ENCODE measurements around the gene ZCCHC7. TPM values are rescaled to one million over a fixed set of nuclear protein-coding genes. Genes with fewer than 3 reads are reported as not detected.

ZCCHC7 gene
- total RNA-seq, 2 donors from 2014 or later, result 21.2 to 22.7 TPM

DNA sequence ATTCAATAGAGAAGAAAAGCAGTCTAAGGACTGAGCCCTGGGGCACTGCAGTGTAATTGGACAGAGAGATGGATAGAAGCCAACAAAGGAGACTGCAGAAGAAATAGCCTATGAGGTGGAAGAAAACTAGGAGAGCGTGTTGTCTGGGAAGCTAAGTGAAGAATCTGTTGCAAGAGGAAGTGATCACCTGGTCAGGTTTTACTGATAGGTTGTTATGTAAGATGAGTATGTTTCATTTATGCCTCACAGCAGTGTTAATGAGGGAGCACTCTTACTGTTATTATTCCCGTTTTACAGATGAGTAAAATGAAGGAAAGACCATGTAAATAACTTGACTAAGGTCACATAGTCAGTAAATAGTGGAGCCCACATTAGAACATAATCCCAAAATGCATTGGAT lies 222.1 kb downstream of the ZCCHC7 start:
- no peak overlapping the region for H3K9ac ChIP-seq (ENCODE audit: extremely low read depth, low read length, poor library complexity, severe bottlenecking)
- H3K27ac ChIP-seq (ENCODE audit: low read depth, low read length), result no peak overlapping the region
- Mint-ChIP-seq H3K27me3 (ENCODE audit: insufficient read depth) (no peaks in the 10 kb centered on the region), H3K36me3 (ENCODE audit: low read depth) (no peaks in the 10 kb centered on the region), H3K4me1 (peaks cover 2% of the 10 kb centered on the region), H3K27ac (no peak overlapping the region), H3K9me3 (no peaks in the 10 kb centered on the region), H3K4me3 (no peak overlapping the region)
- no peaks in the 10 kb centered on the region for H3K36me3 ChIP-seq (ENCODE audit: control insufficient read depth, insufficient read depth, low read length)
- TF ChIP-seq, protein P1, sequence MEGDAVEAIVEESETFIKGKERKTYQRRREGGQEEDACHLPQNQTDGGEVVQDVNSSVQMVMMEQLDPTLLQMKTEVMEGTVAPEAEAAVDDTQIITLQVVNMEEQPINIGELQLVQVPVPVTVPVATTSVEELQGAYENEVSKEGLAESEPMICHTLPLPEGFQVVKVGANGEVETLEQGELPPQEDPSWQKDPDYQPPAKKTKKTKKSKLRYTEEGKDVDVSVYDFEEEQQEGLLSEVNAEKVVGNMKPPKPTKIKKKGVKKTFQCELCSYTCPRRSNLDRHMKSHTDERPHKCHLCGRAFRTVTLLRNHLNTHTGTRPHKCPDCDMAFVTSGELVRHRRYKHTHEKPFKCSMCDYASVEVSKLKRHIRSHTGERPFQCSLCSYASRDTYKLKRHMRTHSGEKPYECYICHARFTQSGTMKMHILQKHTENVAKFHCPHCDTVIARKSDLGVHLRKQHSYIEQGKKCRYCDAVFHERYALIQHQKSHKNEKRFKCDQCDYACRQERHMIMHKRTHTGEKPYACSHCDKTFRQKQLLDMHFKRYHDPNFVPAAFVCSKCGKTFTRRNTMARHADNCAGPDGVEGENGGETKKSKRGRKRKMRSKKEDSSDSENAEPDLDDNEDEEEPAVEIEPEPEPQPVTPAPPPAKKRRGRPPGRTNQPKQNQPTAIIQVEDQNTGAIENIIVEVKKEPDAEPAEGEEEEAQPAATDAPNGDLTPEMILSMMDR (conservative IDR thresholded peaks at IDR 0.05), result no peak
- no peaks in the 10 kb centered on the region for H3K27me3 ChIP-seq (ENCODE audit: control insufficient read depth, insufficient read depth, low read length, poor library complexity, severe bottlenecking)
- no peaks in the 10 kb centered on the region for H3K4me1 ChIP-seq (ENCODE audit: control insufficient read depth, insufficient read depth, low read length)
- no peaks in the 10 kb centered on the region for H3K9me3 ChIP-seq (ENCODE audit: control insufficient read depth, low read length)
- WGBS, 2 experiments (ENCODE audit: insufficient coverage in 1 of 2, insufficient read length in 1 of 2), result 95 to 100% methylated on average over 2 of the region's 2 CpGs
- H3K4me3 ChIP-seq (ENCODE audit: low read length), result no peak overlapping the region
- DNase-seq, result no peak

DNA sequence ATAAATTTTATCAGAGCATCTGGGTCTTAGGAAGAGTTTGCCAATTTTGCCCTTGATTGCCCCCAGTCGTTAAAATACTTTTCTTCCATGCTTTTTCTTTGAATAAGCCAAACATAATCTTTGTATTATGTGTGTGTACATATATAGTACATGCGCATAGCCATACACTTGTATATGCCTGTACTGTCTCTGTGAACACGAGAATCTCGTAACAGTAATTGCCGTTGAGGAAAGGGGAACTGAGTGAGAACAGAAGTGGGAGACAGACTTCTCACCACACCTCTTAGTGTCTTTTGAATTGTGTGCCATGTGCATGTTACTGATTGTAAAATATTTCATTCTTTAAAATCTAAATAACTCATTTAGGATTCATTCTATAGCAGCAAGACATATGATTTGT lies 222.5 kb downstream of the ZCCHC7 start:
- H3K27ac ChIP-seq (ENCODE audit: low read depth, low read length), result no peak overlapping the region
- no peak overlapping the region for H3K27ac Mint-ChIP-seq
- WGBS, 2 experiments (ENCODE audit: insufficient coverage in 1 of 2, insufficient read length in 1 of 2), result 66 to 88% methylated on average over 3 to 5 of the region's 5 CpGs
- no peak for DNase-seq
- no peaks in the 10 kb centered on the region for H3K9me3 ChIP-seq (ENCODE audit: control insufficient read depth, low read length)
- H3K27me3 ChIP-seq (ENCODE audit: control insufficient read depth, insufficient read depth, low read length, poor library complexity, severe bottlenecking), result no peaks in the 10 kb centered on the region
- H3K36me3 ChIP-seq (ENCODE audit: control insufficient read depth, insufficient read depth, low read length), result no peaks in the 10 kb centered on the region
- H3K9me3 Mint-ChIP-seq, result no peaks in the 10 kb centered on the region
- H3K4me3 Mint-ChIP-seq, result no peak overlapping the region
- no peaks in the 10 kb centered on the region for H3K36me3 Mint-ChIP-seq (ENCODE audit: low read depth)
- no peak overlapping the region for H3K9ac ChIP-seq (ENCODE audit: extremely low read depth, low read length, poor library complexity, severe bottlenecking)
- H3K27me3 Mint-ChIP-seq (ENCODE audit: insufficient read depth), result no peaks in the 10 kb centered on the region
- TF ChIP-seq, protein P1 (conservative IDR thresholded peaks at IDR 0.05), result no peak
- H3K4me1 Mint-ChIP-seq, result peaks cover 2% of the 10 kb centered on the region
- H3K4me3 ChIP-seq (ENCODE audit: low read length), result no peak overlapping the region
- no peaks in the 10 kb centered on the region for H3K4me1 ChIP-seq (ENCODE audit: control insufficient read depth, insufficient read depth, low read length)

DNA sequence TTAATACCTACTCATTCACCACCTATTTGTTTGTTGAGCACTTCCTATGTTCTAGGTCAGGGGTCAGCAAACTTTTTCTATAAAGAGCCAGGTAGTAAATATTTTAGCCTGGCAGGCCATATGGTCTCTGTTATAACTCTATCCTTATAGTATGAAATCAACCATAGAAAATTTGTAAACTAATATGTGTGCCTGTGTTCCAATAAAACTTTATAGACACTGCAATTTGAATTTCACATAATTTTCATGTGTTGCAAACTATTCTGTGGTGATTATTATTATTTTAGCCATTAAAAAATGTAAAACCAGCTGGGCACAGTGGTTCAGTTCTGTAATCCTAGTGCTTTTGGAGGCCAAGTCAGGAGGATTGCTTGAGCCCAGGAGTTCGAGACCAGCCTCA lies 223.3 kb downstream of the ZCCHC7 start:
- H3K36me3 ChIP-seq (ENCODE audit: control insufficient read depth, insufficient read depth, low read length), result no peaks in the 10 kb centered on the region
- H3K4me3 ChIP-seq (ENCODE audit: low read length), result no peak overlapping the region

More for the DNA sequence above, 223.3 kb downstream of the ZCCHC7 start:
- Histone ChIP-seq H3K9ac (ENCODE audit: extremely low read depth, low read length, poor library complexity, severe bottlenecking) (no peak overlapping the region), H3K27ac (ENCODE audit: low read depth, low read length) (no peak overlapping the region), H3K27me3 (ENCODE audit: control insufficient read depth, insufficient read depth, low read length, poor library complexity, severe bottlenecking) (no peaks in the 10 kb centered on the region), H3K4me1 (ENCODE audit: control insufficient read depth, insufficient read depth, low read length) (no peaks in the 10 kb centered on the region), H3K9me3 (ENCODE audit: control insufficient read depth, low read length) (no peaks in the 10 kb centered on the region)
- no peak overlapping the region for H3K27ac Mint-ChIP-seq
- no peak overlapping the region for H3K4me3 Mint-ChIP-seq
- no peak for DNase-seq
- H3K36me3 Mint-ChIP-seq (ENCODE audit: low read depth), result no peaks in the 10 kb centered on the region
- TF ChIP-seq, protein P1 (conservative IDR thresholded peaks at IDR 0.05), result no peak
- H3K9me3 Mint-ChIP-seq, result no peaks in the 10 kb centered on the region
- 86 to 100% methylated on average over 1 of the region's 1 CpG for WGBS, 2 experiments (ENCODE audit: insufficient coverage in 1 of 2, insufficient read length in 1 of 2)
- H3K27me3 Mint-ChIP-seq (ENCODE audit: insufficient read depth), result no peaks in the 10 kb centered on the region
- H3K4me1 Mint-ChIP-seq, result peaks cover 2% of the 10 kb centered on the region

All from endodermal cell (in vitro differentiated cells).